Measurements from ENCODE around the gene TEKTIP1. TPM values are rescaled to one million over a fixed set of nuclear protein-coding genes. Genes with fewer than 3 reads are reported as not detected.

TEKTIP1 gene
- total RNA-seq, 1 donor from 2014 or later, result not detected

GRCh38 chr19:3494051-3494450 lies 44.9 kb upstream of the TEKTIP1 start:
- FAIRE-seq (no peak), DNase-seq (ENCODE audit: low read depth) (no peak)
- TF ChIP-seq CTCF (IDR thresholded peaks at IDR 0.05; ENCODE audit: insufficient read depth, low read length, severe bottlenecking), result no peak

DNA sequence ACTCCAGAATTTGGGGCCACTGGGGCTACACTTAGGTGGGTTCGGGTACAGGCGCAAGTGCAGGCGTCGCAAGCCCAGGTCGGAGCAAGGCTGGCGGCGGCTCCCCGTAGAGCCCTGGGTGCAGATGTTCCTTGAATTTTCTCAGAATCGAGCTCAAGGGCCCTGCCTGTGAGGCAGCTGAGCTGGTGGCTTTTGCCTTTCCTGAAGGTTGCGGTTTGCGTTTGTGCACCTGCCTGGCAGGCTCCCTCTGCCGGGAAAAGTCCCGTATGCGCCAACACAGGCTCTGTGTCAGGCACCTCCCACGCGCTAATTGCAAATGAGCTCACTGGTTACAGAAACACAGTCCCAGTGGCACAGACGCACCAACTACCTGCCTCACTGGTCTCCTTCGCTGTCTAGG lies 44.4 kb upstream of the TEKTIP1 start:
- no peaks in the 10 kb centered on the region for H3K27me3 ChIP-seq (ENCODE audit: control insufficient read depth, insufficient read depth, low read length)
- FAIRE-seq (no peak), DNase-seq (ENCODE audit: low read depth) (no peak)
- H3K36me3 ChIP-seq (ENCODE audit: control insufficient read depth, insufficient read depth, low read length), result peaks cover 13% of the 10 kb centered on the region
- no peak overlapping the region for H3K4me3 ChIP-seq (ENCODE audit: low read depth, low read length)
- no peak for TF ChIP-seq CTCF (IDR thresholded peaks at IDR 0.05; ENCODE audit: insufficient read depth, low read length, severe bottlenecking)

More at GRCh38 chr19:3494051-3494450, 44.9 kb upstream of the TEKTIP1 start:
- Histone ChIP-seq H3K4me3 (ENCODE audit: low read depth, low read length) (no peak overlapping the region), H3K27me3 (ENCODE audit: control insufficient read depth, insufficient read depth, low read length) (no peaks in the 10 kb centered on the region), H3K36me3 (ENCODE audit: control insufficient read depth, insufficient read depth, low read length) (peaks cover 13% of the 10 kb centered on the region)

GRCh38 chr19:3496392-3497273 lies 42.3 kb upstream of the TEKTIP1 start:
- no peak for TF ChIP-seq CTCF (IDR thresholded peaks at IDR 0.05; ENCODE audit: insufficient read depth, low read length, severe bottlenecking)
- Histone ChIP-seq H3K36me3 (ENCODE audit: control insufficient read depth, insufficient read depth, low read length) (peaks cover 13% of the 10 kb centered on the region), H3K27me3 (ENCODE audit: control insufficient read depth, insufficient read depth, low read length) (no peaks in the 10 kb centered on the region), H3K4me3 (ENCODE audit: low read depth, low read length) (no peak overlapping the region)
- no peak for FAIRE-seq
- no peak for DNase-seq (ENCODE audit: low read depth)

GRCh38 chr19:3497757-3498520 lies 41.0 kb upstream of the TEKTIP1 start:
- FAIRE-seq (no peak), DNase-seq (ENCODE audit: low read depth) (no peak)
- no peak for TF ChIP-seq CTCF (IDR thresholded peaks at IDR 0.05; ENCODE audit: insufficient read depth, low read length, severe bottlenecking)
- H3K4me3 ChIP-seq (ENCODE audit: low read depth, low read length), result no peak overlapping the region
- peaks cover 11% of the 10 kb centered on the region for H3K36me3 ChIP-seq (ENCODE audit: control insufficient read depth, insufficient read depth, low read length)
- H3K27me3 ChIP-seq (ENCODE audit: control insufficient read depth, insufficient read depth, low read length), result no peaks in the 10 kb centered on the region

DNA sequence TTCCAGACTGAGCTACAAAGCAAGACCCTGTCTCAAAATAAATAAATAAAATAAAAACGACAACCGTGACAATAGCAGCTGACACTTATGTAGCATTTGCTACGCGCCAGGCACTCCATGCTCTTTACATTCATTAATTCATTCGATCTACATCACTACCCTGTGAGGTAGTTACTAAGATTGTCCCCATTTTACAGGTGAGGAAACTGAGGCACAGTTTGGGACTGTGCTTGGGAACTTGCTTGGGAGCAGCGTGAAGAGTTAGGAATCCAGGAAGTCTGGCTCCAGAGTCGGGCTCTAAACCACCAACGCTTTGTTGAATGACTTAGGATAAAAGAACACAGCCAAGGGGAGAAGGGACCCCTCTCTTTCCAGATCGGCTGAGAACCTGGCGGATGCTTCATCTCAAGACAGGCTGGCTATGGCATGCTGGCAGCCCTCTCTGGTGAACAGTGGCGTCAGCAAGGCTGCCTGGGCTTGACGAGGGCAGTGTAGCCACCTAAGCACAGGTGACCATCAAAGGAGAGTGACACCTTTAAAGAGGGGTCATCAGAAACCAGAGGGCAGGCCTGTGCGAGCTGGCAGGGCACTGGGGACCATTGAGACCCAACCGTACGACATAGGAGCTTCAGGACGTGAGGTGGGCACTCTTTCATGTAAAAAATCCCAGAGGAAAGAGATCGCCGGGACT lies 39.1 kb upstream of the TEKTIP1 start:
- FAIRE-seq, result no peak
- peaks cover 6% of the 10 kb centered on the region for H3K36me3 ChIP-seq (ENCODE audit: control insufficient read depth, insufficient read depth, low read length)
- H3K4me3 ChIP-seq (ENCODE audit: low read depth, low read length), result peak overlapping the region; percentile 79
- no peaks in the 10 kb centered on the region for H3K27me3 ChIP-seq (ENCODE audit: control insufficient read depth, insufficient read depth, low read length)
- TF ChIP-seq CTCF (IDR thresholded peaks at IDR 0.05; ENCODE audit: insufficient read depth, low read length, severe bottlenecking), result no peak
- no peak for DNase-seq (ENCODE audit: low read depth)

Measured in bronchial epithelial cell (primary cell).